ENCODE data around the gene KRTAP4-12. TPM values are rescaled to one million over a fixed set of nuclear protein-coding genes. Genes with fewer than 3 reads are reported as not detected.

The KRTAP4-12 gene
- total RNA-seq, 2 experiments from 2014 or later: not detected

Other genes starting within 250 kb of the KRTAP4-12 start
- not detected for gene KRT20, start 238.9 kb downstream of the KRTAP4-12 start, total RNA-seq
- not detected for gene KRT23, start 186.5 kb downstream of the KRTAP4-12 start, total RNA-seq
- not detected for gene KRT39, start 157.2 kb downstream of the KRTAP4-12 start, total RNA-seq
- not detected for gene KRT40, start 139.9 kb downstream of the KRTAP4-12 start, total RNA-seq
- gene KRTAP3-3, start 130.0 kb downstream of the KRTAP4-12 start, total RNA-seq: not detected
- not detected for gene KRTAP3-2, start 124.3 kb downstream of the KRTAP4-12 start, total RNA-seq
- gene KRTAP3-1, start 115.1 kb downstream of the KRTAP4-12 start, total RNA-seq: not detected
- not detected for gene KRTAP1-5, start 97.0 kb downstream of the KRTAP4-12 start, total RNA-seq
- gene KRTAP1-4, start 94.0 kb downstream of the KRTAP4-12 start, total RNA-seq: not detected
- gene KRTAP1-3, start 89.3 kb downstream of the KRTAP4-12 start, total RNA-seq: not detected
- gene KRTAP1-1, start 82.7 kb downstream of the KRTAP4-12 start, total RNA-seq: not detected
- not detected for gene KRTAP2-1, start 76.9 kb downstream of the KRTAP4-12 start, total RNA-seq
- gene KRTAP2-2, start 69.0 kb downstream of the KRTAP4-12 start, total RNA-seq: not detected
- not detected for gene KRTAP2-3, start 64.1 kb downstream of the KRTAP4-12 start, total RNA-seq
- not detected for gene KRTAP2-4, start 58.3 kb downstream of the KRTAP4-12 start, total RNA-seq
- gene KRTAP4-7, start 40.0 kb downstream of the KRTAP4-12 start, total RNA-seq: not detected
- not detected for gene KRTAP4-8, start 26.0 kb downstream of the KRTAP4-12 start, total RNA-seq
- not detected for gene KRTAP4-16, start 22.0 kb downstream of the KRTAP4-12 start, total RNA-seq
- gene KRTAP4-9, start 18.8 kb downstream of the KRTAP4-12 start, total RNA-seq: not detected
- not detected for gene KRTAP4-11, start 5.8 kb downstream of the KRTAP4-12 start, total RNA-seq
- gene KRTAP4-6, start 16.4 kb upstream of the KRTAP4-12 start, total RNA-seq: not detected
- gene KRTAP4-5, start 25.6 kb upstream of the KRTAP4-12 start, total RNA-seq: not detected
- not detected for gene KRTAP4-4, start 36.6 kb upstream of the KRTAP4-12 start, total RNA-seq
- not detected for gene KRTAP4-3, start 44.0 kb upstream of the KRTAP4-12 start, total RNA-seq
- not detected for gene KRTAP4-2, start 54.0 kb upstream of the KRTAP4-12 start, total RNA-seq
- gene KRTAP4-1, start 60.7 kb upstream of the KRTAP4-12 start, total RNA-seq: not detected
- gene KRTAP9-1, start 65.7 kb upstream of the KRTAP4-12 start, total RNA-seq: not detected
- gene KRTAP9-2, start 102.5 kb upstream of the KRTAP4-12 start, total RNA-seq: not detected
- gene KRTAP9-3, start 108.3 kb upstream of the KRTAP4-12 start, total RNA-seq: not detected
- gene KRTAP9-8, start 113.8 kb upstream of the KRTAP4-12 start, total RNA-seq: not detected
- gene KRTAP9-4, start 125.5 kb upstream of the KRTAP4-12 start, total RNA-seq: not detected
- not detected for gene KRTAP9-9, start 131.2 kb upstream of the KRTAP4-12 start, total RNA-seq
- gene KRTAP9-6, start 141.2 kb upstream of the KRTAP4-12 start, total RNA-seq: not detected
- gene KRTAP9-7, start 151.5 kb upstream of the KRTAP4-12 start, total RNA-seq: not detected
- not detected for gene KRTAP29-1, start 178.7 kb upstream of the KRTAP4-12 start, total RNA-seq
- under 1 TPM in 1 of 2 experiments, not detected in 1; 0.15 TPM for gene KRTAP16-1, start 185.1 kb upstream of the KRTAP4-12 start, total RNA-seq
- not detected for gene KRTAP17-1, start 191.5 kb upstream of the KRTAP4-12 start, total RNA-seq
- not detected for gene KRT33A, start 226.6 kb upstream of the KRTAP4-12 start, total RNA-seq
- not detected for gene KRT33B, start 245.6 kb upstream of the KRTAP4-12 start, total RNA-seq

All from activated naive CD4-positive, alpha-beta T cell treated with anti-CD3 and anti-CD28 coated beads for 36 hours (primary cell).